ENCODE measurements around the gene GNG13.

The GNG13 gene

DNA sequence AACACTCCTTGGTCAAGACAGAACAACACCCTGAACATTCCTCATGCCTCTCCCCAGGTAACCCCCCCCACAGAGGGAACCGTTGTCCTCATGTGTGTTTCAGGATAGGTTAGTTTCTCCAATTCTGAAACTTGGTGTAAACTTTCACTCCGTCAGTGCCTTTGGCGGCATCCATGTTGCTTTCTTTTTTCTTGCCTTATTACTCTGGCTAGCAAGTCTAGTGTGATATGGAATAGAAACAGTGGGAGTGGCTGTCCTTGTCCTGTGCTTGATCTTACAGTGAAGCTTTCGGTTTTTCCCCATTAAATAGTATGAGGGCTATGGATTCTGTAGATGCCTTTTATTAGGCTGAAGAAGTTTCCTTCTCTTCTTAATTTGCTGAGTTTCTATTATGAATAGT lies 35.7 kb upstream of the GNG13 start:
- Histone ChIP-seq H3K9me2 (replicated peaks; ENCODE audit: control insufficient read depth, low read length) (no peaks in the 10 kb centered on the region), H3K27ac (ENCODE audit: low read depth, low read length) (no peak overlapping the region), H3K4me2 (ENCODE audit: low read length) (no peak overlapping the region), H3K27me3 (ENCODE audit: control insufficient read depth, low read length) (no peaks in the 10 kb centered on the region), H3K4me1 (ENCODE audit: control insufficient read depth, low read length) (no peaks in the 10 kb centered on the region), H3K9me3 (ENCODE audit: control insufficient read depth, insufficient read depth, low read length) (peaks cover 26% of the 10 kb centered on the region), H3K79me2 (ENCODE audit: control insufficient read depth, low read length) (no peaks in the 10 kb centered on the region), H3K36me3 (ENCODE audit: control insufficient read depth, low read length) (no peaks in the 10 kb centered on the region), H3K4me3 (ENCODE audit: low read length) (no peak overlapping the region), H4K20me1 (ENCODE audit: control insufficient read depth, insufficient read depth, low read depth, low read length) (no peaks in the 10 kb centered on the region), H3F3A (ENCODE audit: control insufficient read depth, insufficient read depth) (no peaks in the 10 kb centered on the region)
- no peak for TF ChIP-seq EZH2phosphoT487 (IDR thresholded peaks at IDR 0.05; ENCODE audit: borderline replicate concordance, low read length)
- TF ChIP-seq, protein P1, sequence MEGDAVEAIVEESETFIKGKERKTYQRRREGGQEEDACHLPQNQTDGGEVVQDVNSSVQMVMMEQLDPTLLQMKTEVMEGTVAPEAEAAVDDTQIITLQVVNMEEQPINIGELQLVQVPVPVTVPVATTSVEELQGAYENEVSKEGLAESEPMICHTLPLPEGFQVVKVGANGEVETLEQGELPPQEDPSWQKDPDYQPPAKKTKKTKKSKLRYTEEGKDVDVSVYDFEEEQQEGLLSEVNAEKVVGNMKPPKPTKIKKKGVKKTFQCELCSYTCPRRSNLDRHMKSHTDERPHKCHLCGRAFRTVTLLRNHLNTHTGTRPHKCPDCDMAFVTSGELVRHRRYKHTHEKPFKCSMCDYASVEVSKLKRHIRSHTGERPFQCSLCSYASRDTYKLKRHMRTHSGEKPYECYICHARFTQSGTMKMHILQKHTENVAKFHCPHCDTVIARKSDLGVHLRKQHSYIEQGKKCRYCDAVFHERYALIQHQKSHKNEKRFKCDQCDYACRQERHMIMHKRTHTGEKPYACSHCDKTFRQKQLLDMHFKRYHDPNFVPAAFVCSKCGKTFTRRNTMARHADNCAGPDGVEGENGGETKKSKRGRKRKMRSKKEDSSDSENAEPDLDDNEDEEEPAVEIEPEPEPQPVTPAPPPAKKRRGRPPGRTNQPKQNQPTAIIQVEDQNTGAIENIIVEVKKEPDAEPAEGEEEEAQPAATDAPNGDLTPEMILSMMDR (IDR thresholded peaks at IDR 0.05; ENCODE audit: low read depth, low read length, poor library complexity, severe bottlenecking) = no peak

DNA sequence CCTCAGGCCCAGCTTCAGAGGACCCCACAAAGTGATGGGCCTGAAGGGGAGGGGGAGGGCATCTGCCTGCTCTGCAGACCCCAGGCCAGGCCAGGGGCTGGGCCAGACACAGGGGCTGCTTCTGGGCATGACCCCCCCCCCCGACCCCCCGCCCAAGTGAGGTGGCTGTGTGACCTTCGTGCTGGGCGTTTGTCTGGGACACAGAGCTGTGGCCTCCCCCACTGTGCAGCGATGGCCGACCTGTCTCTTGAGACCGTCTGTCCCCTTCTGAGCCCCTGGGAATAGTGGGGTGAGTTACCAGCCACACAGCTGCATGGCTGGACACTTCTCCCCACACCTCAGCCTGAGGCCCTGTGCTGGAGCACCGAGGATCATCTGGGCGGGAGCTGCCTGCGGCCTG lies 34.8 kb upstream of the GNG13 start:
- TF ChIP-seq, protein P1 (IDR thresholded peaks at IDR 0.05; ENCODE audit: low read depth, low read length, poor library complexity, severe bottlenecking) = no peak
- no peak for TF ChIP-seq EZH2phosphoT487 (IDR thresholded peaks at IDR 0.05; ENCODE audit: borderline replicate concordance, low read length)
- H3K9me2 ChIP-seq (replicated peaks; ENCODE audit: control insufficient read depth, low read length) = no peaks in the 10 kb centered on the region
- no peaks in the 10 kb centered on the region for H3K36me3 ChIP-seq (ENCODE audit: control insufficient read depth, low read length)
- H3K4me1 ChIP-seq (ENCODE audit: control insufficient read depth, low read length) = no peaks in the 10 kb centered on the region
- peaks cover 26% of the 10 kb centered on the region for H3K9me3 ChIP-seq (ENCODE audit: control insufficient read depth, insufficient read depth, low read length)
- H4K20me1 ChIP-seq (ENCODE audit: control insufficient read depth, insufficient read depth, low read depth, low read length) = no peaks in the 10 kb centered on the region
- no peaks in the 10 kb centered on the region for H3K27me3 ChIP-seq (ENCODE audit: control insufficient read depth, low read length)
- H3K27ac ChIP-seq (ENCODE audit: low read depth, low read length) = no peak overlapping the region
- H3K79me2 ChIP-seq (ENCODE audit: control insufficient read depth, low read length) = no peaks in the 10 kb centered on the region
- H3F3A ChIP-seq (ENCODE audit: control insufficient read depth, insufficient read depth) = no peaks in the 10 kb centered on the region
- no peak overlapping the region for H3K4me3 ChIP-seq (ENCODE audit: low read length)
- H3K4me2 ChIP-seq (ENCODE audit: low read length) = no peak overlapping the region

DNA sequence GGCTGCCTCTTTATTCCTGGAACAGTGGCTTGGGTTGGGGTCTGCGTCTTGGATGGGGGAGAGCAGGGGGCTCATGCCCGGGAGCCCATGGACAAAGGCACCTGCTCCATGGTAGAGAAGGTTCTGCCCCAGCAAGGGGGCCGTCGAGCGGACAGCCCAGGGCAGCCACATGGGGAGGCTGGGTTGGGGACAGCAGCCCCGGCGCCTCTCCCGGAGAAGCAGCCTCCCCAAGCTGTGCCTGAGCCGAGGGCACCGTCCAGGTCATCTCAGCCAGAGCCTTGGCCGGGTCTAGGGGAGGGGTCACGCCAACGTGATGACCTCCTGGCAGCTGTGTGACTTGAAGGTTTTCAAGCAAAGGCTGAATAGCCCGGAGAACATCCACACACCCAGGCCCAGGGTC lies 32.9 kb upstream of the GNG13 start:
- Histone ChIP-seq H3K27me3 (ENCODE audit: control insufficient read depth, low read length) (no peaks in the 10 kb centered on the region), H3K9me2 (replicated peaks; ENCODE audit: control insufficient read depth, low read length) (no peaks in the 10 kb centered on the region), H3K36me3 (ENCODE audit: control insufficient read depth, low read length) (no peaks in the 10 kb centered on the region), H3K79me2 (ENCODE audit: control insufficient read depth, low read length) (no peaks in the 10 kb centered on the region), H3K27ac (ENCODE audit: low read depth, low read length) (no peak overlapping the region), H3F3A (ENCODE audit: control insufficient read depth, insufficient read depth) (no peaks in the 10 kb centered on the region), H3K4me2 (ENCODE audit: low read length) (no peak overlapping the region), H3K4me1 (ENCODE audit: control insufficient read depth, low read length) (no peaks in the 10 kb centered on the region), H3K4me3 (ENCODE audit: low read length) (no peak overlapping the region), H4K20me1 (ENCODE audit: control insufficient read depth, insufficient read depth, low read depth, low read length) (no peaks in the 10 kb centered on the region), H3K9me3 (ENCODE audit: control insufficient read depth, insufficient read depth, low read length) (peaks cover 12% of the 10 kb centered on the region)
- TF ChIP-seq, protein P1 (IDR thresholded peaks at IDR 0.05; ENCODE audit: low read depth, low read length, poor library complexity, severe bottlenecking) = no peak
- no peak for TF ChIP-seq EZH2phosphoT487 (IDR thresholded peaks at IDR 0.05; ENCODE audit: borderline replicate concordance, low read length)
